ENCODE results near the gene SPC24.
"Not testable (repeated sequence)": the region's sequence is repeated elsewhere in the genome, so short reads cannot be mapped to it uniquely, and the experiment has no call there.

Gene SPC24

DNA sequence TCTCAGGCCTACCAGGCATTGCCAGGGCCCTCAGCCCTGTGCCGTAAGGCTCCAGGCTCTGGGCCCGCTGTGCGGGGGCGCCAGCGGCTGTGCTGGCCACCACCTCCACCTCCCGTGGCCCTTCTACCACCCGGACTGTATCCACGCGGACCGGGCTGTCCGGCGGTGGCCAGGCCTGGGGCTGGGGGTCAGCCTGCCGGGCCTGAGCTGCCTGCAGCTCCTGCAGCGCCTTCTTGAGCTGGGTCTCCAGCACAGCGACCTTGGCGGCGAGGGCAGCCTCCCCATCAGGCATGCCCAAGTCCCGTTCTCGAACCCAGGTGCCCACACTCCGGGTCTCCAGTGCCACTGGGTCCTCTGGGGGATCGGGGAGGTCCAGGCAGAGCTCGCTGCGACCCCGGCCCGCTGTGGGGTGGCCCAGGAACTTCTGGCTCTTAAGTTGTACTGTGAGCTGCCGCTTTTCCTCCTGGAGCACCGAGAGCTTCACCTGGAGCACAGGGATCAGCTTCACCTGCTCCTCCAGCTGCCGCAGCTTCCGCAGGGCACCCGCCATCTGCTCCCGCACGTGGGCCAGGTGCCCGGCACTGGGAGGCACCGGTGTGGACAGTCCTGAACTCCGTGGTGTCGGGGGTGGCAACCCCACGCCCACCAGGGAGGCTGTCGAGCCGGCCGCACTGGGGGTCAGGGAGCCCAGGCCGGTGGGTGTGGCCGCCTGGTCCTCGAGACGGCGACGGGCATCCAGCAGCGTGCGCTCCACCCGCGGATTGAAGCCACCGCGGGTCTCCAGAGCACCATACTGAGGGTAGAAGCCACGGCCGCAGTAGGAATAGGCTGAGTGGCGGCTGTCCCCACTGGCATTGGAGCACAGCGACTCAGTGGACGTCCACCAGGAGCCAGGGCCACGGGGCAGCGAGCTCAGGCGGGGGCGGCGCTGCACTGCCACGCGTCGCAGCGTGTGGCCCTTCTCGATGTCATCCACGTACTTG, 37.7 kb upstream of the SPC24 start:
- DNase-seq (ENCODE audit: low read depth in 2 of 2) = no peak

DNA sequence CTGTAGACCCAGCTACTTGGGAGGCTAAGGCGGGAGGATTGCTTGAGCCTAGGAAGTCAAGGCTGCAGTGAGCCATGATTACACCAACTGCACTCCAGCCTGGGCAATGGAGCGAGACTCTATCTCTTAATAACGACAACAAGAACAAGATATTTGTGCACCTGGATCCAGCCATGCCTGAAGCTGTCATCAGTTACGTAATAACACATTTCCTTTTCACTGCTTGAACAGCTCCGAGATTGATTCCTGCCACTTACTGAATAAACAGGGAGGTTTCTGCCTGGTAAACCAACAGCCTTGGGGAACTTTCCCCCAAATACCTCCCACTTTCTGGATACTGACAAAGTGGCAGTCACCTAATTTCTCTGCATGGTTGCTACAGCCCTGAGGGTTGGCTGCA, 36.4 kb upstream of the SPC24 start:
- no peak for DNase-seq (ENCODE audit: low read depth in 2 of 2)

DNA sequence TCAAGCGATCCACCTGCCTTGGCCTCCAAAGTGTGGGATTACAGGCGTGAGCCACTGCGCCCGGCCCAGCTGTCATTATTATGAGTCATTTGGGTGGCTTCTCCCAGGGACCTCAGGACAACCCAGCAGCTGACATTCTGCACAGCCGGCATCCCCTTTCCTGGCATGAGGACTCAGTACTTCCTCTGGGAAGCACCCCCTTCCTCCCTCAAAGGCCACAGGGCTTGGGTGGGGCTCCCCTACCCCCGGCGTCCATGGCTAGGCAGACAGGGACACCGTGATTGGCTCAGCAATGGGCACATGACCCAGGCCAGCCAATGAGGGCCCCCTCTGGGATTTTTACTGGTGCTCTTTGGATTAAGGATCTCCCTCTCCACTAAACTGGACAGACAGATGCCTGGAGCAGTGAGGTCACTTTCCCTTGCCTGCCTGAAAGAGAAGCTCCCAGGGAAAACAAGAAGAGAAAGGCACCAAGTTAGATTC, 35.7 kb upstream of the SPC24 start:
- no peak for DNase-seq (ENCODE audit: low read depth in 2 of 2)

- DNase-seq (ENCODE audit: low read depth in 2 of 2) = no peak
These were observed 34.9 kb upstream of the SPC24 start for GRCh38 chr19:11190501-11190900.

- no peak for DNase-seq (ENCODE audit: low read depth in 2 of 2)
These were observed 31.9 kb upstream of the SPC24 start for GRCh38 chr19:11187441-11187840.

DNA sequence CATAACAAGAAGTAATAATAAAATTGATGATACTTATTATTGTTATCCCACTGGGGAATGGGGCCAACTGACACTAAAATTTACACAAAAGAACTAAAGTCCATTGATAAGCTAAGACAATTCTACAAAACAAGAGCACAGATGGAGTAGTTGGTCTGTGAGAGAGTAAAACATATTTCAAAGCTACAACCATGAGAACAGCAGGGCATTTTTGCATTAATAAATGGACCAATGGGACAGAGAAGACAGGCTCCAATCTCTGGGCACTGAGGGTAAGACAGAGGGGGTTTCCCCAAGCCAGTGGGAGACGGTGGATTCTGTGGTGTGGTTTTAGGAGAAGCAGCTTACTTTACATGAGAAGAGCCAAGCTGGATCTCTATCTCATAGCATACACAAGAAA, 27.4 kb upstream of the SPC24 start:
- DNase-seq (ENCODE audit: low read depth in 2 of 2) = no peak

GRCh38 chr19:11181488-11181887, 25.9 kb upstream of the SPC24 start:
- DNase-seq (ENCODE audit: low read depth in 2 of 2) = no peak

GRCh38 chr19:11180975-11181374, 25.4 kb upstream of the SPC24 start:
- not testable (repeated sequence) for DNase-seq (ENCODE audit: low read depth in 2 of 2)

DNA sequence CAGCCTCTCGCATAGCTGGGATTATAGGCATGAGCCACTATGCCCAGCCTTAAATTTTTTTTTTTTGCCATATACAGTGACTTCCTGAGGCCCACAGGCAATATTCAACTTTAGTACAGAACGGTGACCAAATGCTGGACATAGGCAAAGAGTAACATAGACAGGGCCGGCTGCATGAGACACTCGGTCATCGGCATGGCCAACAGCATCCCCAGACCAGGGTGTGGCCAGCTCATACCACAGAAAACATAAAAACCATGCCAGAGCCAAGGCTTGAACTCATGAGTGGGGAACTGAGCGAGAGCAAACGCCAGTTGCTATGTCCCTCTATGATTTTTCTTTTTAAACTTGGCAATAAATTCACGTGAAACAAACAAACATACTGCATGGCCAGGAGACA, 24.8 kb upstream of the SPC24 start:
- DNase-seq (ENCODE audit: low read depth in 2 of 2) = no peak

- DNase-seq (ENCODE audit: low read depth in 2 of 2) = no peak
These were observed 24.2 kb upstream of the SPC24 start for GRCh38 chr19:11179716-11180297.

DNA sequence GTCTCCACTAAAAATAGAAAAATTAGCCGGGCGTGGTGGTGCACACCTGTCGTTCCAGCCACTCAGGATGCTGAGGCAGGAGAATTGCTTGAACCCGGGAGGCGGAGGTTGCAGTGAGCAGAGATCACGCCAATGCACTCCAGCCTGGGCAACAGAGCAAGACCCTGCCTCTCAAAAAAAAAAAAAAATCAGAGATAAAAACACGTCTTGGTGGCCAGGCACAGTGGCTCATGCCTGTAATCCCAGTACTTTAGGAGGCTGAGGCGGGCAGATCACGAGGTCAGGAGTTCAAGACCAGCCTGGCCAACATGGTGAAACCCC, 23.5 kb upstream of the SPC24 start:
- DNase-seq (ENCODE audit: low read depth in 2 of 2) = not testable (repeated sequence)

DNA sequence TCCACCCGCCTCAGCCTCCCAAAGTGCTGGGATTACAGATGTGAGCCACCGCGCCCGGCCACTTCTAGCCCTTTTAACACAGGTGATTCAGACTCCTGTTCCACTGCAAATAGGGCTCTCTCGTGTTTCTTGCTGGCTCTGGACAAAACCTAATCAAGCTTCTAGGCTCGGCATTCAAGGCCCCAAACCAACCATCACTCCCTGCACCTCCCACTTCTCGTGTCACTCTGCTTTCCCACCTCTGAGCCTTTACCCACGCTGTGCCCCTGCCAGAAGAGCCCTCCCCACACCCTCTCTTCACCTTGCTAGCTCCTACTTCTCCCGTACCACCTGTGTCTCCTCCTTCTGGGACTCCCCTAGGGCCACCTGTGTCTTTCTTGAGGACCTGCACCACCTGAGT, 22.0 kb upstream of the SPC24 start:
- no peak for DNase-seq (ENCODE audit: low read depth in 2 of 2)

DNA sequence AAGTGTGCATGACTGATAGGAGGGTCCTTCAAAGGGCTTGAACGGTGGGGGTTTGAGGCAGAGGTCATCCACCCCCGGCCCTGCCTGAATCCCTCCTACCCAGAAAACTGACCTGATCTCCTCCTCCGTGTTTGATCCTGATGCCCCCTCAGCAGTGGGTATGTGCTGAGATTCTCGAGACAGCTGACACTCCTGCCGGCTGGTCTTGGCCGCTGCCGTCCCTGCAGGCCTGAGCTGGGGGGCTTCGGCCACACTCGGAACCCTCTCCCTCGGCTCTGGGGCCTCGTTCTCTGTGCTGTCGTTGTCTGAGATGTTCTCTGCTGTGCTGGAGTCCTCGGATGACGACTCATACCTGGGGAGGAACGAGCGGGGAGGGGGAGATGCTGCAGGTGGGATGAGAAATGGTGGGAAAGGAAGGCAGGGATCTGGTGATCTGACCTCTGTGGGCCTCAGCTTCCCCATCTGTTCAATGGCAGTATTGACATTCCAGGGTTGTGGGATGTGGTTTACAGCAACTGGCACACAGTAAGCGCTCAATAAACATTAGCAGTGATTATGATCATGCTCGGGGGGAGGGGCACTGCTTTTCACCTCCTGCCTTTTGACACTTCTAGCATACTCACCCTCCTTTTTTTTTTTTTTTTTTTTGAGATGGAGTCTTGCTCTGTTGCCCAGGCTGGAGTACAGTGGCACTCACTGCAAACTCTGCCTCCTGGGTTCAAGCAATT, 21.0 kb upstream of the SPC24 start:
- no peak for DNase-seq (ENCODE audit: low read depth in 2 of 2)

DNA sequence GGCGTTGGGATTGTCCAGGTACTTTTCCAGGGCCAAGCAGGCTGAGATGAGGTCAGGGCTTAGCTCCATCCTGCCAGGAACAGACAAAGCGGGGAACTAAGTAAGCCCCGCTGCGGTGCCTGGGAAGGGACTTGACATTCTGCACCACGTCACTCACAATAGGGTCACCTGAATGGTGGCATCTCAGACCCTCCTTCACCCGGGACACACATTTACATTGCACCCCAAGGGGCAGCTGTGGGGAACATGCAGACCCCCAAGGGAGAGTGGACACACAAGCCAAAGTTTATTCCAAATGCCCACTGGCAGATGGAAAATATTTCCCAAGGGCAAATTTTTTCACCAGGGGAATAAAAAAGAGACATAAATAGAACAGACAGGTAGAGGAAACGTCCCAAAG, 20.3 kb upstream of the SPC24 start:
- no peak for DNase-seq (ENCODE audit: low read depth in 2 of 2)

GRCh38 chr19:11174336-11174735, 18.8 kb upstream of the SPC24 start:
- no peak for DNase-seq (ENCODE audit: low read depth in 2 of 2)

DNA sequence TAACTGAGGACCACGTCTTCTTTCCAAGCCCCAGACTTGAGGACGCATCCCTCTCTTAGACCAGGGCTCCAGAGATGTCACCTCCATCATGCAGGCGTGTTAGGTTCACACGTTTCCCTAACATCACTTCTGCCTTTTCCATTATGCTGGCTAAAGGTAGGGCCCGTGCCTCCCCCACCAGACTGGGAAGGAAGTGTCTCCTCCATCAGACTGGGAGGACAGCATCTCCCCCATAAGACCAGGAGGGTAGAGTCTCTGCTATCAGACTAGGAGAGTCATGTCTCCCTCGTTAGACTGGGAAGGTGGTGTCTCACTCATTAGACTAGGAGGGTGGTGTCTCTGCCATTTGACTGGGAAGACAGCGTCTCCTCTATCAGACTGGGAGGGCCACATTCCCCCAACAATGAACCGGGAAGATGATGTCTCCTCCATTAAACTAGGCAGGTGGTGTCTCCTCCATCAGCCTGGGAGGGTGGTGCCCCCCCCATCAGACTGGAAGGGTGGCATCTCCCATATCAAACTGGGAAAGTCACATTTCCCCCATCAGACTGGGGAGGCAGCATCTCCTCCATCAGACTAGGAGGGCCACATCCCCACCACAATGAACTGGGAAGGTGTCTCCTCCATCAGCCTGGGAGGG, 18.1 kb upstream of the SPC24 start:
- no peak for DNase-seq (ENCODE audit: low read depth in 2 of 2)

DNA sequence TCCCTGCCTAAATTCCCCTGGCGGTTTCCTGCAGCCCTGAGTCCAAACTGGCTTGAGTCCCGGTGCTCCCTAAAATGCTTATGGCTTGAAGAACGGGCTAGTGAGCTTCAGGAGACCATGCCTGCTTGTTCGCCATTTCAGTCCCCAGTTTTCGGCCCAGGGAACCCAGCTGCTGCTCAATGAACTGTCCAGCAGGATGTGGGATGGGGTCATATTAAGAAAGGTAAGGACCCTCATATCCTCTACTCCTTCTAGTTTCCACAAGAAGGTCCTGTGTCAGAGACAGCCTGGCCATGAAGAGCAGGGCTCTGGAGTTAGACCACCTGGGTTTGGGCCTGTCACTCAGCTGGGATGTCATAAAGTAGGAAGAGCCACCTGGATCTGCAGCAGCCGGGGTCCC, 17.0 kb upstream of the SPC24 start:
- no peak for DNase-seq (ENCODE audit: low read depth in 2 of 2)

GRCh38 chr19:11171144-11171543, 15.6 kb upstream of the SPC24 start:
- DNase-seq (ENCODE audit: low read depth in 2 of 2) = no peak

GRCh38 chr19:11169896-11170678, 14.5 kb upstream of the SPC24 start:
- DNase-seq (ENCODE audit: low read depth in 2 of 2) = no peak

GRCh38 chr19:11168568-11168967, 13.0 kb upstream of the SPC24 start:
- peak in 1 of 2 experiments; percentile 25 for DNase-seq (ENCODE audit: low read depth in 2 of 2)

All from fibroblast of skin of left quadriceps (primary cell).